Lower leg skin (tissue), 4 donors: ENCODE data around the gene SLC35G2. TPM values are rescaled to one million over a fixed set of nuclear protein-coding genes. Genes with fewer than 3 reads are reported as not detected.

ENCODE experiments used
- DNase-seq, 2 donors: peaks; one replicate each; pipeline ENCODE4 v3.0.0-alpha.2; 2019; ENCODE audit warnings: low spot score in 2 of 2
- H3K4me3 ChIP-seq: fragments of 200-600 bp; sonication (generic); 2 replicates; pipeline ENCODE4 v1.5.1; 2017; ENCODE audit warnings: mild to moderate bottlenecking, low read depth; ENCODE audit not compliant: poor library complexity, severe bottlenecking
- POLR2A ChIP-seq, 2 donors: fragments of 450-650 bp; IDR thresholded peaks; one replicate each; pipeline ENCODE4 v1.6.1; 2016 to 2017; ENCODE audit warnings: antibody characterized with exemption in 2 of 2, mild to moderate bottlenecking in 1 of 2, moderate library complexity in 1 of 2
- WGBS, 2 donors: methylation state at CpG; one replicate each; pipeline ENCODE4 v1.1.5; 2018; 5-methylcytosine and 5-hydroxymethylcytosine counted together
- intact Hi-C: fragments of 100-400 bp; cut with DNase I; formaldehyde crosslinking; loops from one replicate; pipeline ENCODE4 v1.15.0; 2023; ENCODE audit warnings: low total_unique reads
- total RNA-seq, 4 donors: library from RNA; depleted of rRNA; stranded (reverse); fragments of >200 nt; gene quantifications; one replicate each; pipeline ENCODE4 v1.1.0, GENCODE V29; 2016
- TF ChIP-seq, protein P1 (sequence below), 3 donors: fragments of 450-650 bp; IDR thresholded peaks; one replicate each; pipeline ENCODE4 v1.5.1; 2016; ENCODE audit warnings: antibody characterized with exemption in 3 of 3, mild to moderate bottlenecking in 3 of 3, moderate library complexity in 2 of 3

SLC35G2 gene
- total RNA-seq, 4 donors from 2014 or later: 1.6 to 4.1 (median 2.6) TPM

DNA sequence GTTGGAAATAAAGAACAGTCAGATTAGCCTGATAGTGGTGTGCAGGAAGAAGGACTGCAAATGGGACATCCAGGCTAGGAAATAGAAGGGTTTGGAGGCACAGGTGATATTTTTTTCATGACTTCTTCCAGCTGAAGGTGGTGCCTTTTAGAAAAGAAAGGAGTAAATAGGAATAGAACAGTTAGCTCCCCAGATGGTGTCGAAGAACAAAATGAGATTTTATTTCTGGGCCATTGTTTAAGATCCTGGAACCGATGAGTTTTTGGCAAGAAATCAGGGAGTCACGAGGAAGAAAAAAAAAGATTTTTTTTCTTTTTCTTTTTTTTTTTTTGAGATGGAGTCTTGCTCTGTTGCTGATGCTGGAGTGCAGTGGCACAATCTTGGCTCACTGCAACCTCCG, 33.3 kb downstream of the SLC35G2 start:
- TF ChIP-seq, protein P1, sequence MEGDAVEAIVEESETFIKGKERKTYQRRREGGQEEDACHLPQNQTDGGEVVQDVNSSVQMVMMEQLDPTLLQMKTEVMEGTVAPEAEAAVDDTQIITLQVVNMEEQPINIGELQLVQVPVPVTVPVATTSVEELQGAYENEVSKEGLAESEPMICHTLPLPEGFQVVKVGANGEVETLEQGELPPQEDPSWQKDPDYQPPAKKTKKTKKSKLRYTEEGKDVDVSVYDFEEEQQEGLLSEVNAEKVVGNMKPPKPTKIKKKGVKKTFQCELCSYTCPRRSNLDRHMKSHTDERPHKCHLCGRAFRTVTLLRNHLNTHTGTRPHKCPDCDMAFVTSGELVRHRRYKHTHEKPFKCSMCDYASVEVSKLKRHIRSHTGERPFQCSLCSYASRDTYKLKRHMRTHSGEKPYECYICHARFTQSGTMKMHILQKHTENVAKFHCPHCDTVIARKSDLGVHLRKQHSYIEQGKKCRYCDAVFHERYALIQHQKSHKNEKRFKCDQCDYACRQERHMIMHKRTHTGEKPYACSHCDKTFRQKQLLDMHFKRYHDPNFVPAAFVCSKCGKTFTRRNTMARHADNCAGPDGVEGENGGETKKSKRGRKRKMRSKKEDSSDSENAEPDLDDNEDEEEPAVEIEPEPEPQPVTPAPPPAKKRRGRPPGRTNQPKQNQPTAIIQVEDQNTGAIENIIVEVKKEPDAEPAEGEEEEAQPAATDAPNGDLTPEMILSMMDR (IDR thresholded peaks at IDR 0.05): no peak
- no peak for TF ChIP-seq POLR2A (IDR thresholded peaks at IDR 0.05)
- intact Hi-C loops: no loop called here
- H3K4me3 ChIP-seq: no peak overlapping the region
- DNase-seq: no peak
- WGBS, 2 donors: 51 to 61% methylated on average over 4 of the region's 4 CpGs

DNA sequence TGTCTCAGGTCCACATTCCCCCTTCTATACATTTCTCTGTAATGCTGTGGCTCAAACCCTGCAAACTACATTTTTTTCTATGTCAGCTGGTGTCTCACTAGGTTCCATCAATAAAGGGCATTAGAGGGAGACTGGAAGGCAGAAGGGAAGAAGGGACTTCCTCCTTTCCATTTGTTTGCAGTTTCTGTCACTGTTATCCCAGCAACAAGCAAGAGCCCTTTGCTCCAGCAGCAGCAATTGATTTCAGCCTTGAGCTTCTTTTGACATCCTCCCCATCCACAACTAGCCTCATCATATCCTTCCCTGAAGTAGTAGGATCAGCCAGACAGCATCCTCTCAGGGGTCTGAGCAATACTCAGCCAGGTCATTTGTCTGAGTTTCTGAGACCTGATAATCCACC, 37.7 kb downstream of the SLC35G2 start:
- no peak for DNase-seq
- intact Hi-C loops: no loop called here
- no peak for TF ChIP-seq POLR2A (IDR thresholded peaks at IDR 0.05)
- TF ChIP-seq, protein P1 (IDR thresholded peaks at IDR 0.05): no peak
- no peak overlapping the region for H3K4me3 ChIP-seq

DNA sequence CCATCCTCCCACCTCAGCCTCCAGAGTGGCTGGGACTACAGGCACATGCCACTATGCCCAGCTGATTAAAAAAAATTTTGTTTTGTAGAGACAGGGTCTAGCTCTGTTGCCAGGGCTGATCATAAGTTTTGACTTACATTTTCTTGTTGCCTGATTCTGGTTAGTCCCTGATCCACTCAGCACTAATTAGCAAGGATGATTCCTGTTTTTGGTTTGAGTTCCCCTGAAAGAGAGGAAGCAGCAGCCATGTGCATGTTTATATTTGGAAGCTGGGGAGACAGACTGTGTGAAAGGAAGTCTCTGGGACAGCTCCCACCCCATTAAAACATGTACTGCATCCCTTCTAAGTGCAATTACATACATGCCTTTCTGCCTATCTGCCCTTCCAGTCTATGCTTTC, 39.5 kb downstream of the SLC35G2 start:
- intact Hi-C loops: no loop called here
- no peak overlapping the region for H3K4me3 ChIP-seq
- DNase-seq: no peak
- no peak for TF ChIP-seq POLR2A (IDR thresholded peaks at IDR 0.05)

DNA sequence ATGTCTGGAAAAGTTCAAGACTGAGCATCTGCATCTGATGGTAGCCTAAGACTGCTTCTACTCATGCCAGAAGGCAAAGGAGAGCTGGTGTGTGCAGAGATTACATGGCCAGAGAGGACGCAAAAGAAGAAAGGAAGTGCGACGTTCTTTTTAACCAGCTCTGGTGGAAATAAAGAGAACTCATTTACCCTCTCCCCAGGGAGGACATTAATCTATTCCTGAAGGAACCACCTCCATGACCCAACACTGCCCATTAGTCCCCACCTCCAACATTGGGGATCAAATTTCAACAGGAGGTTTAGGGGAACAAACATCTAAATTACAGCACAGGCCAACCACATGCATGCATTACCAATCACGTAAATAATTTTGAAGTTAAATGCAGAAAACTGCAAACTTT, 41.6 kb downstream of the SLC35G2 start:
- intact Hi-C loops: loop anchor here (10.0 kb wide), 1 partner anchor 54 kb away; no protein-coding TSS in a partner anchor
- WGBS, 2 donors: 59 to 75% methylated on average over 4 of the region's 4 CpGs
- DNase-seq: no peak
- H3K4me3 ChIP-seq: no peak overlapping the region
- TF ChIP-seq, protein P1 (IDR thresholded peaks at IDR 0.05): no peak
- no peak for TF ChIP-seq POLR2A (IDR thresholded peaks at IDR 0.05)

DNA sequence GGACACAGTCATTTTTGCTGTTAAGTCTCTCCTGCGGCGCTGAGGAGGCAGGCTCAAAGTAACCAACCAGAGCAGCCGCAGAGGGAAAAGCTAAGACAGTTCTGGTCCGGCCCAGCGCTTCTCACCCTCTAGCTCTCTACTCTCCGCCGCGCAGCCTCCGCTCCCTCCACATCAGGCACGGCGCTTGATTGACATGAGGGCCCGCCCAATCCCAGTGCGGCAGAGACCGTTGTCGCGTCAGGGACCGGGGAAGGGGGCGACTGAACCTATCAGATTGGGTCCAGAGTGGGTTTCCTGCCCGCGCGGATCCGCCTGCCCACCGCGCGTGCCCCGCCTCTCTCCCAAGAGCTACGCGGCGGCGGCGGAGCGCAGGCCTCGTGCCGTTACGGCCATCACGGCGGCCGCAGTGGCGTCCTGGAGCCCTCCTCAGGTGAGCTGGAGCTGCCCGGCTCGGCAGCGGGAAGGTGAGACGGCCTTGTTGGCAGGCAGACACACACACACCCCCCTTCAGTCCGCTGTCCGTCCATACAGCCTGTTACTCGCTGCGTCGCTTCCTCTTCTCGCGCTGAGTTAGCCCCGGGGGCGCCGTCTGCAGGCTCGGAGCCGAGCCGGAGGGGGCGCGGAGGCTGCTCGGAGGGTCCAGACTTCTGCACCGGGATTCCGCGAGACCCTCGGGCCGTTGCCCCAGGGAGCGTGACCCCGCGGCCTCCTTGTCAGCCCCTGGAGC, 43.1 kb downstream of the SLC35G2 start, which contains the start of gene NCK1:
NCK1 (plus strand) TSS at position 319 of the 727 bp plus-strand sequence. CDS start 65,794 bp downstream, outside the sequence.
- WGBS, 2 donors: 0 to 2% methylated on average over 19 to 39 of the region's 67 CpGs
- DNase-seq: peak; percentile 99 to 100
- TF ChIP-seq, protein P1 (IDR thresholded peaks at IDR 0.05): peak in 1 of 3 donors; percentile 40
- peak in 1 of 2 donors; percentile 67 for TF ChIP-seq POLR2A (IDR thresholded peaks at IDR 0.05)
- H3K4me3 ChIP-seq: peak within 1 kb of the TSS; percentile 88
- intact Hi-C loops: loop anchor here (10.0 kb wide), 1 partner anchor 53 kb away; no protein-coding TSS in a partner anchor

DNA sequence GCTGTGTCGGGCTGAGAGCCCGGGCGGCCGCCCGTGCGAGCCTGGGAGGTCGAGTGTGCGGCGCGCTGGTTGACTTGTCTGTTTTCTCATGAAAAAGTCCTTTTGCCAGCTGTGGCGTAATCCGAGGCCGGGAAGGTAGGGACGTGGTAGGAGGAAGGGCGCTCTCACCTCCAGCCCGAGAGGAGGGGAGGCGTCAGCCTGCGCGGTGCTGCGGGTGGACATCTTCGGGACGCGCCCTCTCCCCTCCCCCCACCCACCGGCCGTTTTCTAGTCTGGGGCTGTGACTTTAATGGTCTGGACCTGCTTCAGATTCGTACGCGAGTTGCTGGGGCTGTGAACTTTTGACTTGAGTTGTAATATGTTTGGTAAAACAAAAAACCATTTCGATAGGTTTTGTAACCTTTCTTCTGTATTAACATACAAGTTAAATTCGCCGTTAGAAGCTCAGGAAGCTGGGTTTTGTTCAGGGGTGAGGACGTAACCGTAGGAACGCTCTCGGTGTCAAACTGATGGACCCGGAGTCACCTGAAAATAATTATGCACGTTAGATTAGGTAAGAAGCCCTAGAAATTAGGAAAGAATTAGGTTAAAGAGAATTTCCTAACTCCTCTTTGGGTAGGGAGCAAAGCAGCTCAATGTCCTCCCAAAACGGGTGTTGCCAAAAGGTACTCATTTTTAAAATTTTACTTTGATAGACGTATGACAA, 43.8 kb downstream of the SLC35G2 start:
- no peak for TF ChIP-seq POLR2A (IDR thresholded peaks at IDR 0.05)
- TF ChIP-seq, protein P1 (IDR thresholded peaks at IDR 0.05): no peak
- peak overlapping the region; percentile 88 for H3K4me3 ChIP-seq
- peak; percentile 52 to 92 for DNase-seq
- intact Hi-C loops: loop anchor here (10.0 kb wide), 1 partner anchor 52 kb away; no protein-coding TSS in a partner anchor
- 0% methylated on average over 28 to 36 of the region's 39 CpGs for WGBS, 2 donors
